ENCODE data around the gene SFTPD.

SFTPD gene

GRCh38 chr10:79910836-79911235 lies 38.1 kb downstream of the SFTPD start:
- Histone ChIP-seq H2AK5ac (ENCODE audit: low read length) (no peak overlapping the region), H3K4ac (ENCODE audit: low read depth, low read length) (no peak overlapping the region), H3K4me2 (ENCODE audit: low read length) (no peak overlapping the region), H3K27ac (ENCODE audit: low read depth, low read length) (no peak overlapping the region), H3K9me3 (ENCODE audit: insufficient read depth, low read depth, low read length) (no peaks in the 10 kb centered on the region), H4K8ac (ENCODE audit: low read depth, low read length) (no peak overlapping the region), H3K23ac (ENCODE audit: low read length) (no peak overlapping the region), H3K27me3 (ENCODE audit: insufficient read depth, low read length) (no peaks in the 10 kb centered on the region), H2AFZ (ENCODE audit: insufficient read depth, low read length, poor library complexity) (no peak overlapping the region), H3K14ac (ENCODE audit: low read length) (no peak overlapping the region), H3K79me1 (ENCODE audit: low read length) (no peaks in the 10 kb centered on the region), H4K91ac (ENCODE audit: low read depth, low read length) (no peak overlapping the region), H3K36me3 (ENCODE audit: control insufficient read depth in 1 of 2, insufficient read depth in 2 of 2, low read length in 2 of 2) (peaks cover 1 to 2% of the 10 kb centered on the region in 2 experiments), H3K79me2 (ENCODE audit: control insufficient read depth, insufficient read depth, low read length, poor library complexity) (no peaks in the 10 kb centered on the region), H3K9ac (ENCODE audit: low read length) (no peak overlapping the region), H4K12ac (ENCODE audit: low read depth, low read length) (no peak overlapping the region), H2BK12ac (ENCODE audit: low read length) (no peak overlapping the region), H3K4me3 (ENCODE audit: low read depth, low read length) (no peak overlapping the region), H2BK120ac (ENCODE audit: insufficient read depth, low read length, poor library complexity) (no peak overlapping the region), H3K18ac (ENCODE audit: low read length) (no peak overlapping the region), H2BK5ac (ENCODE audit: low read depth, low read length, poor library complexity) (no peak overlapping the region), H3K4me1 (ENCODE audit: control insufficient read depth in 1 of 2, insufficient read depth in 2 of 2, low read length in 2 of 2) (no peaks in the 10 kb centered on the region)
- no peak for DNase-seq
- no CpG with 5 or more reads among the region's 2 CpGs for WGBS (ENCODE audit: extremely low coverage, insufficient coverage, insufficient read length)

DNA sequence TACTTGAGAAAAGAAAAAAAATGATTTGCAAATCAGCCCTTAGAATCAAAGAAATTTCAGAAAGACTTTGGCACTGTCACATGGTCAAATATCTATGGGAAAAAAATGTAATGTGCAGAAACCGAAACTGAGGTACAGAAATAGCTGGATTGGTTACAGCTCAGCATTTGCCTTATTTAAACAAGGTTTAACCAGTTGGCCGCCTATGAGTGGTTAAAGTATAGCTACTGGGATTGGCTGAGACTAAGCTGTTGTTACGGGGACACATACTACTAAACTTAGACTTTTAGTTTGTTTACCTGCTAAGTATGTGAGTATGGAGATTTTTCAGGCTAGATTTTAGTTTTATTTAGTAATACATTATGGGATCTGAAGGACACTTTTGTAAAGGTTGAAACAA lies 38.6 kb downstream of the SFTPD start:
- no peaks in the 10 kb centered on the region for H3K79me1 ChIP-seq (ENCODE audit: low read length)
- peaks cover 1 to 2% of the 10 kb centered on the region in 2 experiments for H3K36me3 ChIP-seq (ENCODE audit: control insufficient read depth in 1 of 2, insufficient read depth in 2 of 2, low read length in 2 of 2)
- no peaks in the 10 kb centered on the region for H3K4me1 ChIP-seq (ENCODE audit: control insufficient read depth in 1 of 2, insufficient read depth in 2 of 2, low read length in 2 of 2)
- no CpG with 5 or more reads among the region's 3 CpGs for WGBS (ENCODE audit: extremely low coverage, insufficient coverage, insufficient read length)
- no peak overlapping the region for H3K23ac ChIP-seq (ENCODE audit: low read length)
- no peak overlapping the region for H3K27ac ChIP-seq (ENCODE audit: low read depth, low read length)
- no peak overlapping the region for H4K91ac ChIP-seq (ENCODE audit: low read depth, low read length)
- no peaks in the 10 kb centered on the region for H3K27me3 ChIP-seq (ENCODE audit: insufficient read depth, low read length)
- H2BK12ac ChIP-seq (ENCODE audit: low read length): no peak overlapping the region
- H3K14ac ChIP-seq (ENCODE audit: low read length): no peak overlapping the region
- H3K4ac ChIP-seq (ENCODE audit: low read depth, low read length): no peak overlapping the region
- no peak overlapping the region for H4K8ac ChIP-seq (ENCODE audit: low read depth, low read length)
- H3K79me2 ChIP-seq (ENCODE audit: control insufficient read depth, insufficient read depth, low read length, poor library complexity): no peaks in the 10 kb centered on the region
- no peak overlapping the region for H2AFZ ChIP-seq (ENCODE audit: insufficient read depth, low read length, poor library complexity)
- H3K9ac ChIP-seq (ENCODE audit: low read length): no peak overlapping the region
- no peak overlapping the region for H2BK120ac ChIP-seq (ENCODE audit: insufficient read depth, low read length, poor library complexity)
- H2AK5ac ChIP-seq (ENCODE audit: low read length): no peak overlapping the region
- no peak overlapping the region for H4K12ac ChIP-seq (ENCODE audit: low read depth, low read length)
- H3K18ac ChIP-seq (ENCODE audit: low read length): no peak overlapping the region
- no peak overlapping the region for H3K4me2 ChIP-seq (ENCODE audit: low read length)
- H3K4me3 ChIP-seq (ENCODE audit: low read depth, low read length): no peak overlapping the region
- no peak for DNase-seq
- no peak overlapping the region for H2BK5ac ChIP-seq (ENCODE audit: low read depth, low read length, poor library complexity)
- H3K9me3 ChIP-seq (ENCODE audit: insufficient read depth, low read depth, low read length): no peaks in the 10 kb centered on the region

DNA sequence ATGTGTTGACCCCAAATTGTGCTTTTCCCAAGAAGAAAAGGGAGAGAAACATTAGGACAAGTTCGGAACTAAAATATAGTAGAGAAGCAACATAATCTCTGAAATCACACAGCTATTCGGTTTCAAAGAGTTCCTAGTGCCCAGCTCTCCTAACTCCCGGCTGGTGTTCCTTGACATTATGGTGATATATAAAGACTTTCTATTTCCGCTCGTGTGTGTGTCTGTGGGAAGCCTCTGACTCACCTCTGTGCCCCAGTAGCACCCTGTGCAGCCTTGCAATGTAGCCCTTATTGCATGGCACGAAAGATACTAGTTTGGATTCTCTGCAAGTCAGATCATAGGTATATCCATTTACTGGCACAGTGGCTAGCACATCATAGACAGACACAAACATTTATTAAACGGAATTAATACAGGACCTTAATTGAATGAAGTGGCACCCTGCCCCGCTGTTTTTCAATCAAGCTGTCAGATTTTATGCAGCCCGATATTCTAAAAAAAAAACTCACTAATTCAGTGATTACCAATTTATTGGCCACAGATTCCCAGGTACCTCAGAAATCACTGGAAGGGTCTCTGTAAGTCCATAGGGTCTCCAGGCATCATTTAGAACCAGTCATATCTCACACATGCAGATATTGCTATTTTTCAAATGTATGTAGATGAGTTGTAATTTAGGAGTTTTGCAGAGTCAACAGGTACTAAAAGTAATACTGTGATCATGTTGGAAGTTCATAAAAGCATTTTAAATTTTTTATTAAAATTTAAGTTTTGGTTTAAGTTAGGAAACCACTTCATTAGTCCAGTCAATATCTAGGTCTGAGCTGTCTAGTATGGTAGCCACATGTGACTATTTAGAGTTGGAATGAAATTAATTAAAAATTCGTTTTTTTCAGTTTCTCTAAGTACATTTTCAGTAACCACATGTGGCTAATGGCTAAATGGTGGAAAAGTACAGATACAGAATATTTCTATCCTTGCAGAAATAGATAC lies 43.3 kb downstream of the SFTPD start:
- Histone ChIP-seq H2BK12ac (ENCODE audit: low read length) (no peak overlapping the region), H2AK5ac (ENCODE audit: low read length) (no peak overlapping the region), H4K8ac (ENCODE audit: low read depth, low read length) (peak overlapping the region; percentile 100), H2BK120ac (ENCODE audit: insufficient read depth, low read length, poor library complexity) (peak overlapping the region; percentile 84), H2BK5ac (ENCODE audit: low read depth, low read length, poor library complexity) (no peak overlapping the region), H3K4ac (ENCODE audit: low read depth, low read length) (no peak overlapping the region), H4K12ac (ENCODE audit: low read depth, low read length) (peak overlapping the region; percentile 45), H3K4me2 (ENCODE audit: low read length) (peak overlapping the region; percentile 94), H3K79me1 (ENCODE audit: low read length) (peaks cover 3% of the 10 kb centered on the region), H3K23ac (ENCODE audit: low read length) (no peak overlapping the region), H3K79me2 (ENCODE audit: control insufficient read depth, insufficient read depth, low read length, poor library complexity) (peaks cover 5% of the 10 kb centered on the region), H3K4me1 (ENCODE audit: control insufficient read depth in 1 of 2, insufficient read depth in 2 of 2, low read length in 2 of 2) (peaks cover 3 to 4% of the 10 kb centered on the region in 2 experiments), H3K9me3 (ENCODE audit: insufficient read depth, low read depth, low read length) (peaks cover 3% of the 10 kb centered on the region), H4K91ac (ENCODE audit: low read depth, low read length) (peak overlapping the region; percentile 87), H3K27me3 (ENCODE audit: insufficient read depth, low read length) (no peaks in the 10 kb centered on the region), H3K4me3 (ENCODE audit: low read depth, low read length) (peak overlapping the region; percentile 81), H3K14ac (ENCODE audit: low read length) (peak overlapping the region; percentile 55), H3K9ac (ENCODE audit: low read length) (peak overlapping the region; percentile 72), H3K18ac (ENCODE audit: low read length) (peak overlapping the region; percentile 81), H3K27ac (ENCODE audit: low read depth, low read length) (no peak overlapping the region), H2AFZ (ENCODE audit: insufficient read depth, low read length, poor library complexity) (peak overlapping the region; percentile 95), H3K36me3 (ENCODE audit: control insufficient read depth in 1 of 2, insufficient read depth in 2 of 2, low read length in 2 of 2) (peaks cover 1 to 2% of the 10 kb centered on the region in 2 experiments)
- WGBS (ENCODE audit: extremely low coverage, insufficient coverage, insufficient read length): no CpG with 5 or more reads among the region's 10 CpGs
- peak in 1 of 2 donors; percentile 3 for DNase-seq

GRCh38 chr10:79904671-79905321 lies 44.1 kb downstream of the SFTPD start:
- WGBS (ENCODE audit: extremely low coverage, insufficient coverage, insufficient read length): no CpG with 5 or more reads among the region's 58 CpGs
- Histone ChIP-seq H3K9me3 (ENCODE audit: insufficient read depth, low read depth, low read length) (peaks cover 3% of the 10 kb centered on the region), H2AK5ac (ENCODE audit: low read length) (no peak overlapping the region)

More at GRCh38 chr10:79904671-79905321, 44.1 kb downstream of the SFTPD start:
- Histone ChIP-seq H3K36me3 (ENCODE audit: control insufficient read depth in 1 of 2, insufficient read depth in 2 of 2, low read length in 2 of 2) (peaks cover 1 to 2% of the 10 kb centered on the region in 2 experiments), H2BK5ac (ENCODE audit: low read depth, low read length, poor library complexity) (peak overlapping the region; percentile 38), H2AFZ (ENCODE audit: insufficient read depth, low read length, poor library complexity) (peak overlapping the region; percentile 97), H2BK12ac (ENCODE audit: low read length) (peak overlapping the region; percentile 27), H4K8ac (ENCODE audit: low read depth, low read length) (peak overlapping the region; percentile 100), H3K18ac (ENCODE audit: low read length) (peak overlapping the region; percentile 88), H3K27me3 (ENCODE audit: insufficient read depth, low read length) (no peaks in the 10 kb centered on the region), H3K79me2 (ENCODE audit: control insufficient read depth, insufficient read depth, low read length, poor library complexity) (peaks cover 5% of the 10 kb centered on the region), H3K14ac (ENCODE audit: low read length) (peak overlapping the region; percentile 95), H3K4me3 (ENCODE audit: low read depth, low read length) (peak overlapping the region; percentile 81), H2BK120ac (ENCODE audit: insufficient read depth, low read length, poor library complexity) (peak overlapping the region; percentile 84), H3K4me2 (ENCODE audit: low read length) (peak overlapping the region; percentile 94), H4K91ac (ENCODE audit: low read depth, low read length) (peak overlapping the region; percentile 87), H3K27ac (ENCODE audit: low read depth, low read length) (no peak overlapping the region), H3K79me1 (ENCODE audit: low read length) (peaks cover 3% of the 10 kb centered on the region), H3K4me1 (ENCODE audit: control insufficient read depth in 1 of 2, insufficient read depth in 2 of 2, low read length in 2 of 2) (peaks cover 3 to 4% of the 10 kb centered on the region in 2 experiments), H4K12ac (ENCODE audit: low read depth, low read length) (peak overlapping the region; percentile 91), H3K9ac (ENCODE audit: low read length) (peak overlapping the region; percentile 84), H3K4ac (ENCODE audit: low read depth, low read length) (peak overlapping the region; percentile 58), H3K23ac (ENCODE audit: low read length) (no peak overlapping the region)
- DNase-seq: peak; percentile 10 to 46

Measured in trophoblast cell (in vitro differentiated cells and primary cell).